ENCODE data around the gene ELP5. TPM values are rescaled to one million over a fixed set of nuclear protein-coding genes. Genes with fewer than 3 reads are reported as not detected.

ELP5 gene
- total and polyA plus RNA-seq, 11 donors: 28.0 to 87.2 (median 50.4) TPM

DNA sequence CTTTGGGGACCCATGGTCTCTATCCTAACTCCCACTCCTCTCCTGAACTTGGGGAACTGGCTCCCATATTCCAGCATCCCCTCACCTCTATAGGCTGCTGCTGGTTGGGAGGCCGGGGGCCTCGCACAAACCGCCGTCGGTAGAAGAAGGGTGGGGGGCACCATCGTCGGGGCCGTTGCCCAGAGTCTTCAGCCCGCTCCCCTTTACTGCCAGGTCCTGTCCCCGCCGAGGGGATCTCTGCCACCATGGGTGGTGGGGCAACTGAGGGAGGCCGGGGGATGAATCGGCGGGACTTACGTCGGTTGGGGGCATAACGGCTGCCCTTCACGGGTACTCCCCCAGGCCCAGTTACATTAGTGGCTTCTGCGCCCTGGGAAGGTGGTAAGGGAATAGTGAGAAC lies 38.2 kb downstream of the ELP5 start:
- H3K9me3 ChIP-seq: no peaks in the 10 kb centered on the region
- ATAC-seq: peak in 1 of 4 donors; percentile 0

DNA sequence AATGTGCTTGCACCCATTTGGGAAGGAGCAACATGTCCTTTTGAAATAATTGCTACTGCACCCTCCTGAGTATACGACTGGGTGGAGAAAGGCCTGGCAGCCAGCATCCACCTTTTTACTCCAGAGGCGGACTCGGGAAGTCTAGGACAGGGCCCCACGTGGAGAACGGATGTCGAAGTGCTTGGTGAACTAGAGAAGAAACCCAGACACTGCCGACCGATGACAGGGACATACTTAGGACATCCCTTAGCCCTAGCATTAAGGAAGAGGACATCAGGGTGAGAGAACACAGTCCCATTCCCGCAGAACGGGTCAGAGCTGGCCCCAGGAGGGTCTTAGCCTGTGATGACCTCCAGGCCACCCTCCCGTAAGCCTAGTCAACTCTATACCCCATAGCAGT lies 38.7 kb downstream of the ELP5 start:
- Histone ChIP-seq H3K27me3 (peaks cover 0 to 52% (median 29%) of the 10 kb centered on the region in 9 donors), H3K9me3 (no peaks in the 10 kb centered on the region), H3K36me3 (peaks cover 0 to 24% (median 3%) of the 10 kb centered on the region in 9 donors), H3K4me3 (no peak overlapping the region), H3K4me1 (peaks cover 2 to 58% (median 38%) of the 10 kb centered on the region in 12 donors), H3K27ac (peak overlapping the region in 9 of 12 donors; percentile 10 to 54 (median 46))
- 31 to 54% (median 43%) methylated on average over 11 of the region's 11 CpGs for WGBS, 4 donors
- TF ChIP-seq, protein P1, sequence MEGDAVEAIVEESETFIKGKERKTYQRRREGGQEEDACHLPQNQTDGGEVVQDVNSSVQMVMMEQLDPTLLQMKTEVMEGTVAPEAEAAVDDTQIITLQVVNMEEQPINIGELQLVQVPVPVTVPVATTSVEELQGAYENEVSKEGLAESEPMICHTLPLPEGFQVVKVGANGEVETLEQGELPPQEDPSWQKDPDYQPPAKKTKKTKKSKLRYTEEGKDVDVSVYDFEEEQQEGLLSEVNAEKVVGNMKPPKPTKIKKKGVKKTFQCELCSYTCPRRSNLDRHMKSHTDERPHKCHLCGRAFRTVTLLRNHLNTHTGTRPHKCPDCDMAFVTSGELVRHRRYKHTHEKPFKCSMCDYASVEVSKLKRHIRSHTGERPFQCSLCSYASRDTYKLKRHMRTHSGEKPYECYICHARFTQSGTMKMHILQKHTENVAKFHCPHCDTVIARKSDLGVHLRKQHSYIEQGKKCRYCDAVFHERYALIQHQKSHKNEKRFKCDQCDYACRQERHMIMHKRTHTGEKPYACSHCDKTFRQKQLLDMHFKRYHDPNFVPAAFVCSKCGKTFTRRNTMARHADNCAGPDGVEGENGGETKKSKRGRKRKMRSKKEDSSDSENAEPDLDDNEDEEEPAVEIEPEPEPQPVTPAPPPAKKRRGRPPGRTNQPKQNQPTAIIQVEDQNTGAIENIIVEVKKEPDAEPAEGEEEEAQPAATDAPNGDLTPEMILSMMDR (IDR thresholded peaks at IDR 0.05): no peak
- TF ChIP-seq POLR2A (IDR thresholded peaks at IDR 0.05): no peak
- DNase-seq: peak in 1 of 5 donors; percentile 39
- intact Hi-C loops (cut with DNase I): loop anchor here in 1 of 10 donors (10.0 kb wide), 1 partner anchor 246 kb away; the partner anchor contains the start of gene SLC16A11
- ATAC-seq: peak in 2 of 4 donors; percentile 0 to 2

More for the DNA sequence above, 38.2 kb downstream of the ELP5 start:
- H3K36me3 ChIP-seq: peaks cover 0 to 29% (median 6%) of the 10 kb centered on the region in 9 donors
- no peak for DNase-seq
- no peak for TF ChIP-seq POLR2A (IDR thresholded peaks at IDR 0.05)
- TF ChIP-seq, protein P1 (IDR thresholded peaks at IDR 0.05): no peak
- intact Hi-C loops (cut with DNase I): loop anchor here in 1 of 10 donors (10.0 kb wide), 1 partner anchor 245 kb away; the partner anchor contains the start of gene SLC16A11
- H3K4me3 ChIP-seq: no peak overlapping the region
- peaks cover 2 to 53% (median 34%) of the 10 kb centered on the region in 12 donors for H3K4me1 ChIP-seq
- 87 to 91% (median 89%) methylated on average over 8 to 19 of the region's 19 CpGs for WGBS, 4 donors
- H3K27me3 ChIP-seq: peaks cover 0 to 46% (median 26%) of the 10 kb centered on the region in 9 donors
- peak overlapping the region in 6 of 12 donors; percentile 5 to 54 (median 32) for H3K27ac ChIP-seq

DNA sequence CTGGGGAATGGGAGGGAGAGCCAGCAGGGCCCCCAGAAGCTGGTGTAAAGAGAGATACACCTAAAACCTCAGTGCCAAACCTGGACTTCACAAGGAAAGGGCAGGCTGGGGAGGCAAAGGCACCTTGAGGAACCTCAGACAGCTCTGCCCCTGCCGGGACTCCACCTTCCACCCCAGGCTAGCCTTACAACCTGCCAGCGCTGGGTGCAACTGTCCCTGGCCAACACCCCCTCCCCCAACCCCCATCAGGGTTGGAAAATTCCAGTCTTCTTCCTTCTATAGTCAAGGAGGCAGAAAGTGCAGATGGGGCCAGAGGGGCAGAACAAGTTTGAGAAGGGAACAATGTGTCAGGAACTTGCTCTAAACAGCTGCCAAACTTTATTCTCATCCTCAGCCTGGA lies 40.2 kb downstream of the ELP5 start:
- no peak overlapping the region for H3K4me3 ChIP-seq
- H3K27ac ChIP-seq: peak overlapping the region in 7 of 12 donors; percentile 0 to 66 (median 50)
- H3K36me3 ChIP-seq: peaks cover 0 to 9% (median 0%) of the 10 kb centered on the region in 9 donors
- intact Hi-C loops (cut with DNase I): loop anchor here in 2 of 10 donors (1.0 to 10.0 kb wide), 2 partner anchors 9 to 247 kb away; partner anchors contain the start of gene SLC16A11 (in 1 of the 2)
- ATAC-seq (no peak), DNase-seq (no peak)
- H3K9me3 ChIP-seq: no peaks in the 10 kb centered on the region
- H3K4me1 ChIP-seq: peaks cover 2 to 71% (median 46%) of the 10 kb centered on the region in 12 donors
- H3K27me3 ChIP-seq: peaks cover 0 to 57% (median 29%) of the 10 kb centered on the region in 9 donors
- TF ChIP-seq, protein P1 (IDR thresholded peaks at IDR 0.05): no peak
- TF ChIP-seq POLR2A (IDR thresholded peaks at IDR 0.05): no peak
- WGBS, 4 donors: 45 to 83% (median 66%) methylated on average over 2 of the region's 2 CpGs

DNA sequence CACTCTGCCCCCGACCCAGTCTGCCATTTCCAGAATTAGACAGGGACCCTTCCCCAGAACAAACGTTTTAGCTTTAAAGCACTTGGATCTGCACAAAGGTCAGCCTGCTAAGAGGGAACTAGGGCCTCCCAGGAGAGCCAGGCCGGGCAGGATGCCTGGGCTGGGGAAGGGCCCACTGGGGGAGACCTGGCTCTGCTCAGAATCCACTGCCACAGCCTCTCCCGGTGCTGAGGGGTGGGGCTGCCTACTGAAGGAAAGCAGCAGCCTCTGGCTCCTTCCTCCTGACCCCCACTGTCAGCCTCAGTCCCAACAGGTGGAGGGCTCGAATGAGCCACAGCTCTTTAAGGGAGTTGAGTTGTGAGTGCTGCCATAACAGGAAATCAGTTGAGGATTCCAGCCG lies 40.7 kb downstream of the ELP5 start:
- DNase-seq (peak in 1 of 5 donors; percentile 54), ATAC-seq (peak in 2 of 4 donors; percentile 1 to 21)
- peaks cover 0 to 3% (median 0%) of the 10 kb centered on the region in 9 donors for H3K36me3 ChIP-seq
- WGBS, 4 donors: 6 to 11% (median 9%) methylated on average over 6 of the region's 6 CpGs
- H3K4me1 ChIP-seq: peaks cover 2 to 71% (median 46%) of the 10 kb centered on the region in 12 donors
- H3K27ac ChIP-seq: peak overlapping the region in 8 of 12 donors; percentile 0 to 66 (median 32)
- TF ChIP-seq, protein P1 (IDR thresholded peaks at IDR 0.05): no peak
- no peak for TF ChIP-seq POLR2A (IDR thresholded peaks at IDR 0.05)
- H3K27me3 ChIP-seq: peaks cover 0 to 57% (median 29%) of the 10 kb centered on the region in 9 donors
- no peaks in the 10 kb centered on the region for H3K9me3 ChIP-seq
- no peak overlapping the region for H3K4me3 ChIP-seq
- intact Hi-C loops (cut with DNase I): loop anchor here in 2 of 10 donors (1.0 to 10.0 kb wide), 2 partner anchors 9 to 248 kb away; partner anchors contain the start of gene SLC16A11 (in 1 of the 2)
